Measurements from ENCODE around the gene TOMM40. TPM values are rescaled to one million over a fixed set of nuclear protein-coding genes. Genes with fewer than 3 reads are reported as not detected.

Gene TOMM40
- total and polyA plus RNA-seq, 2 of the 13 experiments (the other 11 are each of a cell fraction or from before 2014, with no cell fraction given), result 72.0 to 110 TPM

DNA sequence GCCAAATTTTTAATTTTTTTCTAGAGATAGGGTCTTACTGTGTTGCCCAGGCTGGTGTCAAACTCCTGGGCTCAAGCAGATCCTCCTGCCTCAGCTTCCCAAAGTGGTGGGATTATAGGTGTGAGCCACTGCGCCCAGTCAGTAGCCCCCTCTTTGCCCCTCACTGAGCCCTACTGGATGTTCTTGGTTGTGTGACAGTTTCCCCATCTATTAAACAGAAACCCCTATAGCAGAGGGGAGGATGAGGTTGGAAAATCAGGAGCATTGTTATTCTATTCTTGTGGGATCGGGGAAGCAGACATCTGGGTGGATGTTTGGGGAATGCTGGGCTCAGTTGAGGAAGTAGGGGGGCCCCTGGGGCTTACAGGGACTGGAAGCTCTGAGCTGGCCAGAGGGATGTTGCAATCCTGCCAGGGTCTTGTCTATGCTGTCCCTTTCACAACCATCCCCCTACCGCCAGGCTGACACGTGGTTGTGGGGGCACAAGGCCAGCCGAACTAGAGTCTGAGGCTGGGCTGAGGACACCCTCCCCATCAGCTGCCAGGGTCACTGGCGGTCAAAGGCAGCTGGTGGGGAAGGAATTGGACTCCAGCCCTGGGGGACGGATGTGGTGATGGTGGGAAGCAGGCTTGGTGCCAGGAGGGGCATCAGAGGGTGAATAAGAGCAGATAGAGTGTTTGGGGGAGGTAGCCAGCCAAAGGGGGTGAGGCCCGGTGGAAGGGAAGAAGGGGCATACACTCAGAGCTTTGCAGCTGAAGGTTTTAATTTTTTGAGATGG lies 34.2 kb downstream of the TOMM40 start (continued):
- TF ChIP-seq, protein P1, sequence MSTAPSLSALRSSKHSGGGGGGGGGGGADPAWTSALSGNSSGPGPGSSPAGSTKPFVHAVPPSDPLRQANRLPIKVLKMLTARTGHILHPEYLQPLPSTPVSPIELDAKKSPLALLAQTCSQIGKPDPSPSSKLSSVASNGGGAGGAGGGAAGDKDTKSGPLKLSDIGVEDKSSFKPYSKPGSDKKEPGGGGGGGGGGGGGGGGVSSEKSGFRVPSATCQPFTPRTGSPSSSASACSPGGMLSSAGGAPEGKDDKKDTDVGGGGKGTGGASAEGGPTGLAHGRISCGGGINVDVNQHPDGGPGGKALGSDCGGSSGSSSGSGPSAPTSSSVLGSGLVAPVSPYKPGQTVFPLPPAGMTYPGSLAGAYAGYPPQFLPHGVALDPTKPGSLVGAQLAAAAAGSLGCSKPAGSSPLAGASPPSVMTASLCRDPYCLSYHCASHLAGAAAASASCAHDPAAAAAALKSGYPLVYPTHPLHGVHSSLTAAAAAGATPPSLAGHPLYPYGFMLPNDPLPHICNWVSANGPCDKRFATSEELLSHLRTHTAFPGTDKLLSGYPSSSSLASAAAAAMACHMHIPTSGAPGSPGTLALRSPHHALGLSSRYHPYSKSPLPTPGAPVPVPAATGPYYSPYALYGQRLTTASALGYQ (CRISPR knock-in tag; IDR thresholded peaks at IDR 0.05), result peak; percentile 88
- TF ChIP-seq ZNF891 (CRISPR knock-in tag; IDR thresholded peaks at IDR 0.05), result peak; percentile 99
- TF ChIP-seq, protein P2, sequence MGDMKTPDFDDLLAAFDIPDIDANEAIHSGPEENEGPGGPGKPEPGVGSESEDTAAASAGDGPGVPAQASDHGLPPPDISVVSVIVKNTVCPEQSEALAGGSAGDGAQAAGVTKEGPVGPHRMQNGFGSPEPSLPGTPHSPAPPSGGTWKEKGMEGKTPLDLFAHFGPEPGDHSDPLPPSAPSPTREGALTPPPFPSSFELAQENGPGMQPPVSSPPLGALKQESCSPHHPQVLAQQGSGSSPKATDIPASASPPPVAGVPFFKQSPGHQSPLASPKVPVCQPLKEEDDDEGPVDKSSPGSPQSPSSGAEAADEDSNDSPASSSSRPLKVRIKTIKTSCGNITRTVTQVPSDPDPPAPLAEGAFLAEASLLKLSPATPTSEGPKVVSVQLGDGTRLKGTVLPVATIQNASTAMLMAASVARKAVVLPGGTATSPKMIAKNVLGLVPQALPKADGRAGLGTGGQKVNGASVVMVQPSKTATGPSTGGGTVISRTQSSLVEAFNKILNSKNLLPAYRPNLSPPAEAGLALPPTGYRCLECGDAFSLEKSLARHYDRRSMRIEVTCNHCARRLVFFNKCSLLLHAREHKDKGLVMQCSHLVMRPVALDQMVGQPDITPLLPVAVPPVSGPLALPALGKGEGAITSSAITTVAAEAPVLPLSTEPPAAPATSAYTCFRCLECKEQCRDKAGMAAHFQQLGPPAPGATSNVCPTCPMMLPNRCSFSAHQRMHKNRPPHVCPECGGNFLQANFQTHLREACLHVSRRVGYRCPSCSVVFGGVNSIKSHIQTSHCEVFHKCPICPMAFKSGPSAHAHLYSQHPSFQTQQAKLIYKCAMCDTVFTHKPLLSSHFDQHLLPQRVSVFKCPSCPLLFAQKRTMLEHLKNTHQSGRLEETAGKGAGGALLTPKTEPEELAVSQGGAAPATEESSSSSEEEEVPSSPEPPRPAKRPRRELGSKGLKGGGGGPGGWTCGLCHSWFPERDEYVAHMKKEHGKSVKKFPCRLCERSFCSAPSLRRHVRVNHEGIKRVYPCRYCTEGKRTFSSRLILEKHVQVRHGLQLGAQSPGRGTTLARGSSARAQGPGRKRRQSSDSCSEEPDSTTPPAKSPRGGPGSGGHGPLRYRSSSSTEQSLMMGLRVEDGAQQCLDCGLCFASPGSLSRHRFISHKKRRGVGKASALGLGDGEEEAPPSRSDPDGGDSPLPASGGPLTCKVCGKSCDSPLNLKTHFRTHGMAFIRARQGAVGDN (CRISPR knock-in tag; IDR thresholded peaks at IDR 0.05), result peak; percentile 99
- TF ChIP-seq ZNF703 (CRISPR knock-in tag; IDR thresholded peaks at IDR 0.05; ENCODE audit: borderline replicate concordance), result no peak
- TF ChIP-seq CEBPG (CRISPR knock-in tag; IDR thresholded peaks at IDR 0.05), result peak; percentile 99
- no peak for TF ChIP-seq NR3C1 (CRISPR knock-in tag; IDR thresholded peaks at IDR 0.05)
- TF ChIP-seq ARID2 (CRISPR knock-in tag; IDR thresholded peaks at IDR 0.05; ENCODE audit: borderline replicate concordance), result no peak
- TF ChIP-seq, protein P3, sequence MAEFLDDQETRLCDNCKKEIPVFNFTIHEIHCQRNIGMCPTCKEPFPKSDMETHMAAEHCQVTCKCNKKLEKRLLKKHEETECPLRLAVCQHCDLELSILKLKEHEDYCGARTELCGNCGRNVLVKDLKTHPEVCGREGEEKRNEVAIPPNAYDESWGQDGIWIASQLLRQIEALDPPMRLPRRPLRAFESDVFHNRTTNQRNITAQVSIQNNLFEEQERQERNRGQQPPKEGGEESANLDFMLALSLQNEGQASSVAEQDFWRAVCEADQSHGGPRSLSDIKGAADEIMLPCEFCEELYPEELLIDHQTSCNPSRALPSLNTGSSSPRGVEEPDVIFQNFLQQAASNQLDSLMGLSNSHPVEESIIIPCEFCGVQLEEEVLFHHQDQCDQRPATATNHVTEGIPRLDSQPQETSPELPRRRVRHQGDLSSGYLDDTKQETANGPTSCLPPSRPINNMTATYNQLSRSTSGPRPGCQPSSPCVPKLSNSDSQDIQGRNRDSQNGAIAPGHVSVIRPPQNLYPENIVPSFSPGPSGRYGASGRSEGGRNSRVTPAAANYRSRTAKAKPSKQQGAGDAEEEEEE (CRISPR knock-in tag; IDR thresholded peaks at IDR 0.05; ENCODE audit: borderline replicate concordance), result no peak; the same call in 1 of the 2 replicates
- TF ChIP-seq, protein P4, sequence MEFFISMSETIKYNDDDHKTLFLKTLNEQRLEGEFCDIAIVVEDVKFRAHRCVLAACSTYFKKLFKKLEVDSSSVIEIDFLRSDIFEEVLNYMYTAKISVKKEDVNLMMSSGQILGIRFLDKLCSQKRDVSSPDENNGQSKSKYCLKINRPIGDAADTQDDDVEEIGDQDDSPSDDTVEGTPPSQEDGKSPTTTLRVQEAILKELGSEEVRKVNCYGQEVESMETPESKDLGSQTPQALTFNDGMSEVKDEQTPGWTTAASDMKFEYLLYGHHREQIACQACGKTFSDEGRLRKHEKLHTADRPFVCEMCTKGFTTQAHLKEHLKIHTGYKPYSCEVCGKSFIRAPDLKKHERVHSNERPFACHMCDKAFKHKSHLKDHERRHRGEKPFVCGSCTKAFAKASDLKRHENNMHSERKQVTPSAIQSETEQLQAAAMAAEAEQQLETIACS (CRISPR knock-in tag; IDR thresholded peaks at IDR 0.05), result no peak
- no peak for TF ChIP-seq THYN1 (CRISPR knock-in tag; IDR thresholded peaks at IDR 0.05; ENCODE audit: borderline replicate concordance, low read depth)
- TF ChIP-seq, protein P5, sequence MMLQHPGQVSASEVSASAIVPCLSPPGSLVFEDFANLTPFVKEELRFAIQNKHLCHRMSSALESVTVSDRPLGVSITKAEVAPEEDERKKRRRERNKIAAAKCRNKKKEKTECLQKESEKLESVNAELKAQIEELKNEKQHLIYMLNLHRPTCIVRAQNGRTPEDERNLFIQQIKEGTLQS (CRISPR knock-in tag; IDR thresholded peaks at IDR 0.05), result peak; percentile 72
- TF ChIP-seq SMAD3 (CRISPR knock-in tag; IDR thresholded peaks at IDR 0.05), result peak; percentile 93; the same call in 1 of the 2 replicates
- no peak for TF ChIP-seq KLF15 (CRISPR knock-in tag; IDR thresholded peaks at IDR 0.05; ENCODE audit: borderline replicate concordance)
- TF ChIP-seq ZNF766 (CRISPR knock-in tag; IDR thresholded peaks at IDR 0.05; ENCODE audit: borderline replicate concordance), result peak; percentile 84; the same call in 1 of the 2 replicates
- TF ChIP-seq ZNF589 (CRISPR knock-in tag; conservative IDR thresholded peaks at IDR 0.05), result peak; percentile 95
- TF ChIP-seq ZMYM4 (CRISPR knock-in tag; IDR thresholded peaks at IDR 0.05), result peak; percentile 83

Data from HepG2 (cell line).